Adipose tissue (tissue), 3 donors: ENCODE measurements around the gene CLEC17A. TPM values are rescaled to one million over a fixed set of nuclear protein-coding genes. Genes with fewer than 3 reads are reported as not detected.
"Not testable (repeated sequence)": the region's sequence is repeated elsewhere in the genome, so short reads cannot be mapped to it uniquely, and the experiment has no call there.

Experiments
- H3K27ac ChIP-seq: one replicate; pipeline ENCODE4 v1.5.1; 2013; ENCODE audit warnings: low read depth, low read length
- WGBS, 3 donors: extraction: QIAGEN DNeasy Blood & Tissue Kit; methylation state at CpG; one replicate each; pipeline ENCODE4 v1.1.7; 2013; 5-methylcytosine and 5-hydroxymethylcytosine counted together
- polyA plus RNA-seq, 3 donors: library from polyadenylated mRNA; stranded (reverse); fragments of 200-250 nt; gene quantifications; one replicate each; pipeline ENCODE4 v1.2.3, GENCODE V29; 2013
- donor health status: healthy with polysubstance abuse.
- donor health status: Bipolar disorder and iron deficiency.
- donor health status: healthy.

CLEC17A gene
- polyA plus RNA-seq = under 1 TPM in 2 of 3 donors, not detected in 1; 0.15 TPM

- WGBS, 3 donors = 25 to 40% (median 37%) methylated on average over 6 of the region's 6 CpGs
Measured at GRCh38 chr19:14582894-14583340, at the start of gene CLEC17A. Gene CLEC17A, plus strand, starts transcription at chr19:14583084. Its CDS starts 77 bp downstream, at chr19:14583161.

GRCh38 chr19:14533450-14533849 is 49.4 kb upstream of the CLEC17A start:
- WGBS, 3 donors = 74 to 90% (median 90%) methylated on average over 5 of the region's 5 CpGs
- H3K27ac ChIP-seq = no peak overlapping the region

More at GRCh38 chr19:14582894-14583340, at the start of gene CLEC17A:
- no peak within 1 kb of the TSS for H3K27ac ChIP-seq

- H3K27ac ChIP-seq = no peak overlapping the region
- 9 to 32% (median 29%) methylated on average over 16 to 24 of the region's 24 CpGs for WGBS, 3 donors
Measured at GRCh38 chr19:14536926-14537692, 45.8 kb upstream of the CLEC17A start.

- 90 to 92% (median 91%) methylated on average over 19 of the region's 19 CpGs for WGBS, 3 donors
- H3K27ac ChIP-seq = no peak overlapping the region
Measured at GRCh38 chr19:14540741-14541525, 42.0 kb upstream of the CLEC17A start.

GRCh38 chr19:14541979-14542378 is 40.9 kb upstream of the CLEC17A start:
- 79 to 84% (median 81%) methylated on average over 5 of the region's 5 CpGs for WGBS, 3 donors
- not testable (repeated sequence) for H3K27ac ChIP-seq

GRCh38 chr19:14542711-14543328 is 40.1 kb upstream of the CLEC17A start:
- 32 to 61% (median 36%) methylated on average over 7 of the region's 7 CpGs for WGBS, 3 donors
- H3K27ac ChIP-seq = no peak overlapping the region

- H3K27ac ChIP-seq = no peak overlapping the region
- WGBS, 3 donors = 85 to 94% (median 91%) methylated on average over 5 of the region's 5 CpGs
Measured at GRCh38 chr19:14544047-14544446, 38.8 kb upstream of the CLEC17A start.

GRCh38 chr19:14544977-14545715 is 37.7 kb upstream of the CLEC17A start:
- WGBS, 3 donors = 38 to 70% (median 63%) methylated on average over 21 of the region's 21 CpGs
- no peak overlapping the region for H3K27ac ChIP-seq

GRCh38 chr19:14545716-14546082 is 37.2 kb upstream of the CLEC17A start:
- no peak overlapping the region for H3K27ac ChIP-seq
- 55 to 81% (median 67%) methylated on average over 7 to 9 of the region's 9 CpGs for WGBS, 3 donors

- H3K27ac ChIP-seq = no peak overlapping the region
- 52 to 57% (median 53%) methylated on average over 15 of the region's 15 CpGs for WGBS, 3 donors
Measured at GRCh38 chr19:14550201-14550754, 32.6 kb upstream of the CLEC17A start.

GRCh38 chr19:14551134-14552005 is 31.5 kb upstream of the CLEC17A start:
- WGBS, 3 donors = 59 to 69% (median 60%) methylated on average over 12 of the region's 12 CpGs
- H3K27ac ChIP-seq = not testable (repeated sequence)

- H3K27ac ChIP-seq = not testable (repeated sequence)
Measured at GRCh38 chr19:14552006-14552360, 30.9 kb upstream of the CLEC17A start.

GRCh38 chr19:14553042-14553938 is 29.6 kb upstream of the CLEC17A start:
- 89 to 95% (median 95%) methylated on average over 34 to 35 of the region's 35 CpGs for WGBS, 3 donors
- no peak overlapping the region for H3K27ac ChIP-seq

More at GRCh38 chr19:14552006-14552360, 30.9 kb upstream of the CLEC17A start:
- 70 to 83% (median 77%) methylated on average over 8 of the region's 8 CpGs for WGBS, 3 donors

GRCh38 chr19:14553939-14554243 is 29.0 kb upstream of the CLEC17A start:
- no peak overlapping the region for H3K27ac ChIP-seq
- 75 to 78% (median 78%) methylated on average over 9 of the region's 9 CpGs for WGBS, 3 donors

- 66 to 71% (median 66%) methylated on average over 5 to 6 of the region's 6 CpGs for WGBS, 3 donors
Measured at GRCh38 chr19:14554382-14554812, 28.5 kb upstream of the CLEC17A start.

GRCh38 chr19:14555918-14556661 is 26.8 kb upstream of the CLEC17A start:
- 80 to 88% (median 82%) methylated on average over 12 of the region's 12 CpGs for WGBS, 3 donors
- H3K27ac ChIP-seq = no peak overlapping the region

More at GRCh38 chr19:14554382-14554812, 28.5 kb upstream of the CLEC17A start:
- no peak overlapping the region for H3K27ac ChIP-seq
